Astrocyte of the spinal cord (primary cell): ENCODE measurements around the gene PRKAG1.

Experiments used
- DNase-seq: peaks from one replicate; pipeline ENCODE4 v3.0.0; 2011; ENCODE audit warnings: low read depth, low spot score
- H3K4me3 ChIP-seq: 2 replicates; pipeline ENCODE4 v1.5.1; 2011; ENCODE audit warnings: low read depth, mild to moderate bottlenecking, low read length, moderate library complexity
- in situ Hi-C: cut with HindIII; loops from 2 replicates; pipeline ENCODE4 v1.10.0; 2017; ENCODE audit warnings: low sequenced_read_pairs
- TF ChIP-seq, protein P1 (sequence below): IDR thresholded peaks from 2 replicates; pipeline ENCODE4 v1.5.1; 2012; ENCODE audit warnings: low read depth, mild to moderate bottlenecking, low read length, inconsistent platforms

Gene PRKAG1

DNA sequence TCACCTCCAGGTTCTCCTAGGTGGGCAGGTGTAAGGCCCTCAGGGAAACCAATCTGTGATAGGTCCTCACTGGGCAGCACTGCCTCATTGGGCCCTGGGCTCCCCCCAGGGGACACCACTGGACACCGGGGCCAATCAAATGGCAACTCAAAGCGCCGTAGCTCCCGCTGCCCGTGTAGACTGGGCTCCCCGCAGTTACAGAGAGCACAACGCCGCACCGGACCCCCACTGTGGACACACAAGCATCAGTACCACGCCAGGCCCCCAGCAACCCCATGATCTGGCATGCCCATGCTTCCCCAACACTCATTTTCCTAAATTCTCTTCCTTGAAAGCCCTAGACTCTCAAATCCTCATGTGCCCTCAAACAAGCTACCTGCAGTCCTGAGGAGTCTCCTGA, 35.9 kb upstream of the PRKAG1 start:
- H3K4me3 ChIP-seq: no peak overlapping the region
- DNase-seq: no peak
- TF ChIP-seq, protein P1, sequence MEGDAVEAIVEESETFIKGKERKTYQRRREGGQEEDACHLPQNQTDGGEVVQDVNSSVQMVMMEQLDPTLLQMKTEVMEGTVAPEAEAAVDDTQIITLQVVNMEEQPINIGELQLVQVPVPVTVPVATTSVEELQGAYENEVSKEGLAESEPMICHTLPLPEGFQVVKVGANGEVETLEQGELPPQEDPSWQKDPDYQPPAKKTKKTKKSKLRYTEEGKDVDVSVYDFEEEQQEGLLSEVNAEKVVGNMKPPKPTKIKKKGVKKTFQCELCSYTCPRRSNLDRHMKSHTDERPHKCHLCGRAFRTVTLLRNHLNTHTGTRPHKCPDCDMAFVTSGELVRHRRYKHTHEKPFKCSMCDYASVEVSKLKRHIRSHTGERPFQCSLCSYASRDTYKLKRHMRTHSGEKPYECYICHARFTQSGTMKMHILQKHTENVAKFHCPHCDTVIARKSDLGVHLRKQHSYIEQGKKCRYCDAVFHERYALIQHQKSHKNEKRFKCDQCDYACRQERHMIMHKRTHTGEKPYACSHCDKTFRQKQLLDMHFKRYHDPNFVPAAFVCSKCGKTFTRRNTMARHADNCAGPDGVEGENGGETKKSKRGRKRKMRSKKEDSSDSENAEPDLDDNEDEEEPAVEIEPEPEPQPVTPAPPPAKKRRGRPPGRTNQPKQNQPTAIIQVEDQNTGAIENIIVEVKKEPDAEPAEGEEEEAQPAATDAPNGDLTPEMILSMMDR: no peak
- in situ Hi-C loops: no loop called here

DNA sequence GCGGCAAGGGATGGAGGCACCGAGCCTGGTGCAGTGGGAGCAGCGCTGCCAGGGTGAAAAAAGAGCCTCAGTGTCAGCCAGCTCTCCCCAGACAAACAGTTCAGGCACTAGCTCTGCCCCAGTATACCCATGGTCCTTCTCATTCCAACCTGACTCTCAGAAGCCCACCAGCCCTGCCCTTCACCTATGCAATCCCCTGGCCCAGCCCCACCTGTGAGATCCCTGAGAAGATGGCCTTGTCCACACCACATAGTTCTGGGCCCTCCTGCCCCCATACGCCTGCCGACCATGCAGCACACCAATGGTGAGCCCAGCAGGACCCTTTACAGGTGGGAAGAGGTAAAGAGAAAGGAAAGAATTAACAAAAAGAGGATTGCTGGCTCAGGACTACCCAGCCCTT, 35.5 kb upstream of the PRKAG1 start:
- no peak overlapping the region for H3K4me3 ChIP-seq
- TF ChIP-seq, protein P1: no peak
- DNase-seq: no peak
- in situ Hi-C loops: no loop called here

DNA sequence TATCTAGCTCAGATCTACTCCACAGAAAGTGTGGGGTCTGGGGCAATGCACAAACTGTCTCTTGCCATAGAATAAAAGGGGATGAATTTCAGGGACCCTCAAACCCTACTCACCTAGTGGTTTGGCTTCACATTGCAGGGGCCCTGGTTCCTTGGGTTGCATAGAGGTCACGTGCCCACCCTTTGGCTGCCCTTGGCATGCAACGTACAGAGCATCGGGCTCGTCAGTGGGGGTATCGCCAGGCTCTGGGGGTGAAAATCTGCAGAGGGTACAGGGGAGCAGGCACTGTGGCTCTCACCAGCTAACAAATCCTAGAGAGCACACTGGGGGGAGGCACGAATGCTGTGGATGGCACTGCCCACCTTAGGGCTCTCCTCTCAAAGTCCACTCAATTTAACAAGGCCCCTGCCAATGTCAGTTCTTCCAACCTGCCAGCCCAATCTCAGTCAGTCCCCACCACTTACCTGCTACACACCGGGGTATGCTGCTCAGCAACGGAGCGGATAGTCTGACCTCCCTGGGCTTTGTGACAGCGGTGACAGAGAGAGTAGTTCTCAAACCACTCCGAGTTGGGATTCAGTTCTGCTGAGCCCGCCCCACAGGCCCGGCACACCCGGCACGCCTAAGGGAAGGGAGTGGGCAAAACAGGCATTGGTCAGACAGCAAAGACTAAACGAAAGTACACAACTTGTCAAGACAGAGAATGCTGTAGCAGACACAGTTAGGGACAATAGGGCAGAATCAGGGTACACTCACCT, 34.1 kb upstream of the PRKAG1 start:
- no peak overlapping the region for H3K4me3 ChIP-seq
- in situ Hi-C loops: no loop called here
- DNase-seq: no peak
- TF ChIP-seq, protein P1: no peak

DNA sequence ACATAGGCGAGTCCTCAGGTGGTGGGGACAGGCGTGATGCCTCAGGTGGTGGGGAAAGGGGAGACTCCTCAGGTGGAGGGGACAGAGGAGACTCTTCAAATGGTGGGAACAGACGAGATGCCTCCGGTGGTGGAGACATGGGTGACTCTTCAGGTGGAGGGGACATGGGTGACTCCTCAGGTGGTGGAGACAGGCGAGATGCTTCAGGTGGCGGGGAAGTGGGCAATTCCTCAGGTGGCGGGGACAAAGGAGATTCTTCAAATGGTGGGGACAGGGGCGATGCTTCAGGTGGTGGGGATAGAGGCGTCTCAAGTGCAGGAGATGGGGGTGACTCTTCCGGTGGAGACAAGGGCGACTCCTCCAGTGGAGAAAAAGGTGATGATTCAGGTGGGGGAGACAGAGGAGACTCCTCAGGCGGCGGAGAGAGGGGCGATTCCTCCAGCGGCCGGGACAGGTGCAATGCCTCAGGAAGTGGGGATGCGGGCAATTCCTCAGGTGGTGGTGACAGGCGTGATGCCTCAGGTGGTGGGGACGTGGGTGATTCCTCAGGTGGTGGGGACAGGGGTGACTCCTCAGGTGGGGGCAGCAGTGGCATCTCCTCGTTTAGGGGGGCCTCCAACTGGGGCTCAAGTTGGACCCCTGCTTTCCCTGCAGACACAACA, 33.3 kb upstream of the PRKAG1 start:
- TF ChIP-seq, protein P1: no peak
- in situ Hi-C loops: no loop called here
- no peak overlapping the region for H3K4me3 ChIP-seq
- DNase-seq: no peak

DNA sequence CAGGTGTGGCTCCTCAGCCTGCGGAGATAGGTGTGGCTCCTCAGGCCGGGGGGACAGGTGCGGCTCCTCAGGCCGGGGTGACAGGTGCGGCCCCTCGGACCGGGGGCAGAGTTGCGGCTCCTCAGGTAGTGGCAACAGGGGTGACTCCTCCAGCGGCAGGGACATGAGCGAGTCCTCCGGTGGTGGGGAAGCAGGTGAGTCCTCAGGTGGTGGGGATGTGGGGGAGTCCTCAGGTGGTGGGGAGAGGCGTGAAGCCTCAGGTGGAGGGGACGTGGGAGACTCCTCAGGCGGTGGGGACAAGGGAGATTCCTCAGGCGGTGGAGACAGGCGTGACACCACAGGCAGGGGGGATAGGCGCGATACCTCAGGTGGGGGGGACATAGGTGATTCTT, 32.8 kb upstream of the PRKAG1 start:
- TF ChIP-seq, protein P1: no peak
- in situ Hi-C loops: no loop called here
- H3K4me3 ChIP-seq: no peak overlapping the region
- no peak for DNase-seq

DNA sequence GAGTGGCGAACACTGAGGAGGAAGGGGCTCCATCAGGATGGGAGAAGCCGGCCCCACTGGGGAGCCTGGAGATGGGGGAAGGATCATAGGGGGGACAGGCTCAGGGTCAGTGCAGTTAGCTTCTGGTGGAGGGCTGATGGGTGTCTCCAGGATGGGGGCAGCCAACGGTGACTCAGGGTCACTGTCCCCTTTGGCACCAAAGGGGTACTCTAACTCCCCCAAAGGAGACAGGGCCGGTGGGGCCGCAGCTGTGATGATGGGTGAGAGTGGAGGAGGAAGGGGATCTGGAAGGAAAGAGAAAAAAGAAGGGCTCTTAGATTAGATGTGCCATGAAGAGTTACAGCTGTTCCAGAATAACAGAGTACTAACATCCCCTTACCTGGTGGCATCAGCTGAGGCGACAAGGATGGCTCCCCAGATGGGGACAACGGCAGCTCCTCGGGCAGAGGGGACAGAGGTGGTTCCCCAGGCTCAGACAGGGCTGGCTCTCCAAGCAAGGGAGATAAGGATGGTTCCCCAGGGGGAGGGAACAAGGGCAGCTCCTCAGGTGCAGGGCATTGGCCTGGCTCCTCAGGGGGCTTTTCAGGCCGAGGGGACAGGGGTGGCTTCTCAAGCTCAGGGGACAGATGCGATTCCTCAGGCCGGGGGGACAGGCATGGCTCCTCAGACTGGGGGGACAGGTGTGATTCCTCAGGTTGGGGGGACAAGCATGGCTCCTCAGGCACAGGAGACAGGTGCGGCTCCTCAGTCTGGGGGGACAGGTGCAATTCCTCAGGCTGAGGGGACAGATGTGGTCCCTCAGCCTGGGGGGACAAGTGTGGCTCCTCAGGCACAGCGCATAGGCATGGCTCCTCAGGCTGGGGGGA, 32.2 kb upstream of the PRKAG1 start:
- TF ChIP-seq, protein P1: no peak
- in situ Hi-C loops: no loop called here
- H3K4me3 ChIP-seq: no peak overlapping the region
- no peak for DNase-seq
